HG03196 (cell line): ENCODE measurements around the gene LEFTY2.
"Not testable (repeated sequence)": the region's sequence is repeated elsewhere in the genome, so short reads cannot be mapped to it uniquely, and the experiment has no call there.

Source experiments
- ATAC-seq: cut with Tn5 transposase; IDR thresholded peaks from one replicate; pipeline ENCODE4 v1.9.1; 2021; ENCODE audit not compliant: unreplicated experiment

Gene LEFTY2

GRCh38 chr1:225931270-225932136 lies 9.5 kb downstream of the LEFTY2 start:
- ATAC-seq, result no peak

- ATAC-seq, result no peak
These were observed 10.5 kb downstream of the LEFTY2 start for GRCh38 chr1:225930566-225930965.

- ATAC-seq, result not testable (repeated sequence)
These were observed 11.6 kb downstream of the LEFTY2 start for GRCh38 chr1:225929462-225929861.

- ATAC-seq, result no peak
These were observed 12.5 kb downstream of the LEFTY2 start for GRCh38 chr1:225928186-225929175.

GRCh38 chr1:225926551-225927113 lies 14.4 kb downstream of the LEFTY2 start:
- no peak for ATAC-seq

GRCh38 chr1:225923692-225924555 lies 17.1 kb downstream of the LEFTY2 start, which contains the start of gene PYCR2:
PYCR2 (minus strand) TSS chr1:225924250; CDS start chr1:225924110, 140 bp downstream.
- ATAC-seq, result peak; percentile 98

GRCh38 chr1:225923381-225923691 lies 17.7 kb downstream of the LEFTY2 start:
- ATAC-seq, result no peak

- no peak for ATAC-seq
These were observed 19.0 kb downstream of the LEFTY2 start for GRCh38 chr1:225921734-225922709.

- no peak for ATAC-seq
These were observed 21.1 kb downstream of the LEFTY2 start for GRCh38 chr1:225919906-225920305.

GRCh38 chr1:225918280-225918679 lies 22.7 kb downstream of the LEFTY2 start:
- no peak for ATAC-seq

GRCh38 chr1:225917536-225917935 lies 23.5 kb downstream of the LEFTY2 start:
- ATAC-seq, result no peak

GRCh38 chr1:225917101-225917500 lies 23.9 kb downstream of the LEFTY2 start:
- ATAC-seq, result no peak

GRCh38 chr1:225915538-225915991 lies 25.5 kb downstream of the LEFTY2 start:
- ATAC-seq, result no peak

GRCh38 chr1:225914947-225915346 lies 26.1 kb downstream of the LEFTY2 start:
- ATAC-seq, result no peak

GRCh38 chr1:225914391-225914790 lies 26.6 kb downstream of the LEFTY2 start:
- no peak for ATAC-seq

GRCh38 chr1:225911191-225912130 lies 29.6 kb downstream of the LEFTY2 start:
- ATAC-seq, result peak; percentile 59

GRCh38 chr1:225909477-225909876 lies 31.5 kb downstream of the LEFTY2 start:
- no peak for ATAC-seq

GRCh38 chr1:225908773-225909172 lies 32.2 kb downstream of the LEFTY2 start:
- ATAC-seq, result no peak
